Uterus (tissue), 2 donors: ENCODE measurements around the gene SSBP2.

Source experiments
- CTCF ChIP-seq, 4 experiments: fragments of 200-600 bp in 2 of 4; fragments of 450-650 bp in 2 of 4; sonication (generic) in 2 of 4; IDR thresholded peaks; one replicate each; pipeline ENCODE4 v1.5.1; 2016 to 2019; ENCODE audit warnings: antibody characterized with exemption in 4 of 4, mild to moderate bottlenecking in 2 of 4, moderate library complexity in 1 of 4
- POLR2A ChIP-seq, 2 donors: fragments of 450-650 bp; IDR thresholded peaks; one replicate each; pipeline ENCODE4 v1.6.1; 2016; ENCODE audit warnings: antibody characterized with exemption in 2 of 2, mild to moderate bottlenecking in 1 of 2, moderate library complexity in 1 of 2

- TF ChIP-seq CTCF (IDR thresholded peaks at IDR 0.05): no peak
- TF ChIP-seq POLR2A (IDR thresholded peaks at IDR 0.05): no peak
Measured at GRCh38 chr5:81724108-81724507, 26.8 kb downstream of the SSBP2 start.
